HEK293 (cell line): Measurements from ENCODE around the gene ASCC1.

Experiments
- GLI2 ChIP-seq: fragments of 450-650 bp; formaldehyde crosslinking; IDR thresholded peaks from 2 replicates; pipeline ENCODE4; 2017; ENCODE audit warnings: missing biosample characterization, missing genetic modification characterization, low read depth, borderline replicate concordance
- GLIS1 ChIP-seq: fragments of 450-650 bp; formaldehyde crosslinking; IDR thresholded peaks from 2 replicates; pipeline ENCODE4 v1.5.1; 2016; ENCODE audit warnings: missing biosample characterization, missing genetic modification characterization
- KLF1 ChIP-seq: fragments of 450-650 bp; formaldehyde crosslinking; IDR thresholded peaks from 2 replicates; pipeline ENCODE4 v1.5.1; 2016; ENCODE audit warnings: missing biosample characterization, missing genetic modification characterization
- KLF9 ChIP-seq: fragments of 450-650 bp; formaldehyde crosslinking; IDR thresholded peaks from 2 replicates; pipeline ENCODE4 v1.5.1; 2016; ENCODE audit warnings: missing biosample characterization, missing genetic modification characterization, low read depth
- MYNN ChIP-seq: fragments of 450-650 bp; formaldehyde crosslinking; IDR thresholded peaks from 2 replicates; pipeline ENCODE4 v1.5.1; 2016; ENCODE audit warnings: missing biosample characterization, missing genetic modification characterization, borderline replicate concordance
- PRDM1 ChIP-seq: fragments of 450-650 bp; formaldehyde crosslinking; IDR thresholded peaks from 2 replicates; pipeline ENCODE4; 2016; ENCODE audit warnings: missing biosample characterization, missing genetic modification characterization
- REPIN1 ChIP-seq: fragments of 450-650 bp; formaldehyde crosslinking; IDR thresholded peaks from 2 replicates; pipeline ENCODE4 v1.5.1; 2017; ENCODE audit warnings: missing biosample characterization, missing genetic modification characterization, low read depth
- SP3 ChIP-seq: fragments of 450-650 bp; formaldehyde crosslinking; IDR thresholded peaks from 2 replicates; pipeline ENCODE4 v1.5.1; 2016; ENCODE audit warnings: missing biosample characterization, missing genetic modification characterization
- SP7 ChIP-seq: fragments of 450-650 bp; formaldehyde crosslinking; IDR thresholded peaks from 2 replicates; pipeline ENCODE4 v1.5.1; 2016; ENCODE audit warnings: missing biosample characterization, missing genetic modification characterization
- ZBTB21 ChIP-seq: fragments of 450-650 bp; formaldehyde crosslinking; IDR thresholded peaks from 2 replicates; pipeline ENCODE4 v1.5.1; 2017; ENCODE audit warnings: missing biosample characterization, missing genetic modification characterization
- ZFP37 ChIP-seq: fragments of 450-650 bp; formaldehyde crosslinking; IDR thresholded peaks from 2 replicates; pipeline ENCODE4 v1.5.1; 2016; ENCODE audit warnings: missing biosample characterization, missing genetic modification characterization
- ZFP69B ChIP-seq: fragments of 450-650 bp; formaldehyde crosslinking; IDR thresholded peaks from 2 replicates; pipeline ENCODE4 v1.5.1; 2016; ENCODE audit warnings: missing biosample characterization, missing genetic modification characterization
- ZNF114 ChIP-seq: fragments of 450-650 bp; formaldehyde crosslinking; IDR thresholded peaks from 2 replicates; pipeline ENCODE4 v1.5.0; 2017; ENCODE audit warnings: missing biosample characterization, missing genetic modification characterization
- ZNF155 ChIP-seq: fragments of 450-650 bp; formaldehyde crosslinking; IDR thresholded peaks from 2 replicates; pipeline ENCODE4 v1.5.1; 2016; ENCODE audit warnings: missing biosample characterization, missing genetic modification characterization
- ZNF354C ChIP-seq: fragments of 450-650 bp; formaldehyde crosslinking; IDR thresholded peaks from 2 replicates; pipeline ENCODE4 v1.5.1; 2016; ENCODE audit warnings: missing biosample characterization, missing genetic modification characterization, low read depth, borderline replicate concordance
- ZNF394 ChIP-seq: fragments of 450-650 bp; formaldehyde crosslinking; IDR thresholded peaks from 2 replicates; pipeline ENCODE4 v1.5.1; 2016; ENCODE audit warnings: missing biosample characterization, missing genetic modification characterization, mild to moderate bottlenecking, moderate library complexity, borderline replicate concordance
- ZNF416 ChIP-seq: fragments of 450-650 bp; formaldehyde crosslinking; IDR thresholded peaks from 2 replicates; pipeline ENCODE4 v1.5.1; 2016; ENCODE audit warnings: missing biosample characterization, missing genetic modification characterization
- ZNF529 ChIP-seq: fragments of 450-650 bp; formaldehyde crosslinking; IDR thresholded peaks from 2 replicates; pipeline ENCODE4 v1.5.1; 2017; ENCODE audit warnings: missing genetic modification characterization, missing biosample characterization; ENCODE audit not compliant: insufficient replicate concordance
- ZNF530 ChIP-seq: fragments of 450-650 bp; formaldehyde crosslinking; IDR thresholded peaks from 2 replicates; pipeline ENCODE4 v1.5.1; 2016; ENCODE audit warnings: low read depth, missing biosample characterization, missing genetic modification characterization
- ZNF560 ChIP-seq: fragments of 450-650 bp; formaldehyde crosslinking; IDR thresholded peaks from 2 replicates; pipeline ENCODE4 v1.5.1; 2017; ENCODE audit warnings: missing biosample characterization, missing genetic modification characterization, borderline replicate concordance
- ZNF585B ChIP-seq: fragments of 450-650 bp; formaldehyde crosslinking; IDR thresholded peaks from 2 replicates; pipeline ENCODE4 v1.5.1; 2016; ENCODE audit warnings: missing biosample characterization, missing genetic modification characterization
- ZNF621 ChIP-seq: fragments of 450-650 bp; formaldehyde crosslinking; IDR thresholded peaks from 2 replicates; pipeline ENCODE4 v1.5.1; 2017; ENCODE audit warnings: missing biosample characterization, missing genetic modification characterization
- ZNF654 ChIP-seq: fragments of 450-650 bp; formaldehyde crosslinking; IDR thresholded peaks from 2 replicates; pipeline ENCODE4 v1.5.1; 2016; ENCODE audit warnings: low read depth, missing biosample characterization, missing genetic modification characterization
- ZNF664 ChIP-seq: fragments of 450-650 bp; formaldehyde crosslinking; IDR thresholded peaks from 2 replicates; pipeline ENCODE4 v1.5.1; 2016; ENCODE audit warnings: missing biosample characterization, missing genetic modification characterization
- TF ChIP-seq, protein P1 (sequence below): fragments of 450-650 bp; formaldehyde crosslinking; IDR thresholded peaks from 2 replicates; pipeline ENCODE4 v1.5.1; 2016; ENCODE audit warnings: missing biosample characterization, missing genetic modification characterization
- TF ChIP-seq, protein P2 (sequence below): fragments of 450-650 bp; formaldehyde crosslinking; IDR thresholded peaks from 2 replicates; pipeline ENCODE4 v1.5.1; 2017; ENCODE audit warnings: missing biosample characterization, missing genetic modification characterization
- TF ChIP-seq, protein P3 (sequence below): fragments of 450-650 bp; formaldehyde crosslinking; IDR thresholded peaks from 2 replicates; pipeline ENCODE4 v1.5.1; 2016; ENCODE audit warnings: missing biosample characterization, missing genetic modification characterization
- TF ChIP-seq, protein P4 (sequence below): fragments of 450-650 bp; formaldehyde crosslinking; IDR thresholded peaks from 2 replicates; pipeline ENCODE4 v1.5.1; 2016; ENCODE audit warnings: missing biosample characterization, missing genetic modification characterization
- TF ChIP-seq, protein P5 (sequence below): fragments of 450-650 bp; formaldehyde crosslinking; IDR thresholded peaks from 2 replicates; pipeline ENCODE4 v1.5.1; 2016; ENCODE audit warnings: missing biosample characterization, missing genetic modification characterization

Gene ASCC1

DNA sequence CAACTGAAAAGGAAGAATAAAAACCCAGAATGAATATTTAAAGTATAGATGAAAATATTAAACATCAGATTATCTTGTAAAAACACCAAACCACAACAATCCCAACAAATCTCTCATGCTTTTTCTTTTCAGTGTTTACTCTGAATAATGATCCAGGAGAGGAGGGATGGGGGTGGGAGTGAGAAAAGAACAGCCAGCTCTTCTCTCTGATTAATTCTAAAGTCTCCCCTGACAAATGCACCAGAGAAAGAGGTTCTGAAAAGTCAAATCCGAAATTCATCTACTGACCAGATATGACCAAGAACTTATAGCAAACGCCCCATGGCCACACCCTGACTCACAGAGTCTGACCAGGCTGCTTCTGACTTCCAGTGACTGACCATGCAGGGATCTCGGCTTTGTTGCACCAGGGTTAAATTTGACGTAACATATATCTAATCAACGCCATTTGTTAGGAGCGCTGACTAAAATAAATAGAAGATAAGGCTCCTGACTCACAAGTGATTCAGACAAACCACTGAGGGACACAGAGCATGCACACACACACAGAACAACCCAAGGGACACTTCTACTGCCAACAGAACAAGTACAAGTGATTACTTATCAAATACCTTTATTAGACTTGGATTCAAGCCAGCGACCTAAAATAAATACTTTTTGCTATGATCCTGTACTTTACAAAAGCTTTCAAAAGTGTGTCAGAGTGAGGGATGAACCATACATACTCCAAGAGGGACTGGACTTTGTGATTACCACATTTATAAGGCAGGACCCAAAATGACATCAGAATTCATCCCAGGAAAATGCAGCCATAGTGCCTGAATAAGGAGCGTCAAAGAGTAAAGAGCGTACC lies 118.4 kb downstream of the ASCC1 start (continued):
- TF ChIP-seq ZFP69B (tag by site-specific recombination) (peak; percentile 66), GLIS1 (peak; percentile 42; the same call in 1 of the 2 replicates), ZNF530 (tag by site-specific recombination) (no peak), ZNF155 (no peak; the same call in 1 of the 2 replicates), SP7 (tag by site-specific recombination) (peak; percentile 87), ZNF416 (tag by site-specific recombination) (no peak), ZNF654 (tag by site-specific recombination) (no peak), MYNN (tag by site-specific recombination) (no peak), KLF1 (tag by site-specific recombination) (0 out of 2 replicates have a peak, but pooled peaks have one; percentile 31), ZBTB21 (peak; percentile 96), ZNF114 (tag by site-specific recombination) (no peak), PRDM1 (no peak), ZFP37 (no peak), ZNF664 (no peak), ZNF354C (tag by site-specific recombination) (no peak), ZNF529 (tag by site-specific recombination) (no peak), ZNF394 (tag by site-specific recombination) (peak; percentile 49; the same call in 1 of the 2 replicates), ZNF585B (tag by site-specific recombination) (no peak), GLI2 (tag by site-specific recombination) (peak; percentile 94), ZNF560 (tag by site-specific recombination) (no peak), SP3 (tag by site-specific recombination) (peak; percentile 50; the same call in 1 of the 2 replicates), ZNF621 (tag by site-specific recombination) (no peak), KLF9 (no peak), REPIN1 (tag by site-specific recombination) (no peak)
- TF ChIP-seq, protein P1, sequence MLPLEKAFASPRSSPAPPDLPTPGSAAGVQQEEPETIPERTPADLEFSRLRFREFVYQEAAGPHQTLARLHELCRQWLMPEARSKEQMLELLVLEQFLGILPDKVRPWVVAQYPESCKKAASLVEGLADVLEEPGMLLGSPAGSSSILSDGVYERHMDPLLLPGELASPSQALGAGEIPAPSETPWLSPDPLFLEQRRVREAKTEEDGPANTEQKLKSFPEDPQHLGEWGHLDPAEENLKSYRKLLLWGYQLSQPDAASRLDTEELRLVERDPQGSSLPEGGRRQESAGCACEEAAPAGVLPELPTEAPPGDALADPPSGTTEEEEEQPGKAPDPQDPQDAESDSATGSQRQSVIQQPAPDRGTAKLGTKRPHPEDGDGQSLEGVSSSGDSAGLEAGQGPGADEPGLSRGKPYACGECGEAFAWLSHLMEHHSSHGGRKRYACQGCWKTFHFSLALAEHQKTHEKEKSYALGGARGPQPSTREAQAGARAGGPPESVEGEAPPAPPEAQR, result no peak
- TF ChIP-seq, protein P2, sequence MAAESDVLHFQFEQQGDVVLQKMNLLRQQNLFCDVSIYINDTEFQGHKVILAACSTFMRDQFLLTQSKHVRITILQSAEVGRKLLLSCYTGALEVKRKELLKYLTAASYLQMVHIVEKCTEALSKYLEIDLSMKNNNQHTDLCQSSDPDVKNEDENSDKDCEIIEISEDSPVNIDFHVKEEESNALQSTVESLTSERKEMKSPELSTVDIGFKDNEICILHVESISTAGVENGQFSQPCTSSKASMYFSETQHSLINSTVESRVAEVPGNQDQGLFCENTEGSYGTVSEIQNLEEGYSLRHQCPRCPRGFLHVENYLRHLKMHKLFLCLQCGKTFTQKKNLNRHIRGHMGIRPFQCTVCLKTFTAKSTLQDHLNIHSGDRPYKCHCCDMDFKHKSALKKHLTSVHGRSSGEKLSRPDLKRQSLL (tag by site-specific recombination), result 0 out of 2 replicates have a peak, but pooled peaks have one; percentile 14
- TF ChIP-seq, protein P3, sequence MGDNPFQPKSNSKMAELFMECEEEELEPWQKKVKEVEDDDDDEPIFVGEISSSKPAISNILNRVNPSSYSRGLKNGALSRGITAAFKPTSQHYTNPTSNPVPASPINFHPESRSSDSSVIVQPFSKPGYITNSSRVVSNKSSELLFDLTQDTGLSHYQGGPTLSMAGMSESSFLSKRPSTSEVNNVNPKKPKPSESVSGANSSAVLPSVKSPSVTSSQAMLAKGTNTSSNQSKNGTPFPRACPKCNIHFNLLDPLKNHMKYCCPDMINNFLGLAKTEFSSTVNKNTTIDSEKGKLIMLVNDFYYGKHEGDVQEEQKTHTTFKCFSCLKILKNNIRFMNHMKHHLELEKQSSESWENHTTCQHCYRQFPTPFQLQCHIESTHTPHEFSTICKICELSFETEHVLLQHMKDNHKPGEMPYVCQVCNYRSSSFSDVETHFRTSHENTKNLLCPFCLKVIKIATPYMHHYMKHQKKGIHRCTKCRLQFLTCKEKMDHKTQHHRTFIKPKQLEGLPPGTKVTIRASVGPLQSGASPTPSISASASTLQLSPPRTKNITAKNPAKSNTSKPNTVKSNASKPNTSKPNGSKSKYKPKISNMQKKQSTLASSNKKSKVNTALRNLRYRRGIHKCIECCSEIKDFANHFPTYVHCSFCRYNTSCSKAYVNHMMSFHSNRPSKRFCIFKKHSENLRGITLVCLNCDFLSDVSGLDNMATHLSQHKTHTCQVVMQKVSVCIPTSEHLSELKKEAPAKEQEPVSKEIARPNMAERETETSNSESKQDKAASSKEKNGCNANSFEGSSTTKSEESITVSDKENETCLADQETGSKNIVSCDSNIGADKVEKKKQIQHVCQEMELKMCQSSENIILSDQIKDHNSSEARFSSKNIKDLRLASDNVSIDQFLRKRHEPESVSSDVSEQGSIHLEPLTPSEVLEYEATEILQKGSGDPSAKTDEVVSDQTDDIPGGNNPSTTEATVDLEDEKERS (tag by site-specific recombination), result no peak
- TF ChIP-seq, protein P4, sequence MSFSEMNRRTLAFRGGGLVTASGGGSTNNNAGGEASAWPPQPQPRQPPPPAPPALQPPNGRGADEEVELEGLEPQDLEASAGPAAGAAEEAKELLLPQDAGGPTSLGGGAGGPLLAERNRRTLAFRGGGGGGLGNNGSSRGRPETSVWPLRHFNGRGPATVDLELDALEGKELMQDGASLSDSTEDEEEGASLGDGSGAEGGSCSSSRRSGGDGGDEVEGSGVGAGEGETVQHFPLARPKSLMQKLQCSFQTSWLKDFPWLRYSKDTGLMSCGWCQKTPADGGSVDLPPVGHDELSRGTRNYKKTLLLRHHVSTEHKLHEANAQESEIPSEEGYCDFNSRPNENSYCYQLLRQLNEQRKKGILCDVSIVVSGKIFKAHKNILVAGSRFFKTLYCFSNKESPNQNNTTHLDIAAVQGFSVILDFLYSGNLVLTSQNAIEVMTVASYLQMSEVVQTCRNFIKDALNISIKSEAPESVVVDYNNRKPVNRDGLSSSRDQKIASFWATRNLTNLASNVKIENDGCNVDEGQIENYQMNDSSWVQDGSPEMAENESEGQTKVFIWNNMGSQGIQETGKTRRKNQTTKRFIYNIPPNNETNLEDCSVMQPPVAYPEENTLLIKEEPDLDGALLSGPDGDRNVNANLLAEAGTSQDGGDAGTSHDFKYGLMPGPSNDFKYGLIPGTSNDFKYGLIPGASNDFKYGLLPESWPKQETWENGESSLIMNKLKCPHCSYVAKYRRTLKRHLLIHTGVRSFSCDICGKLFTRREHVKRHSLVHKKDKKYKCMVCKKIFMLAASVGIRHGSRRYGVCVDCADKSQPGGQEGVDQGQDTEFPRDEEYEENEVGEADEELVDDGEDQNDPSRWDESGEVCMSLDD (tag by site-specific recombination), result no peak
- TF ChIP-seq, protein P5, sequence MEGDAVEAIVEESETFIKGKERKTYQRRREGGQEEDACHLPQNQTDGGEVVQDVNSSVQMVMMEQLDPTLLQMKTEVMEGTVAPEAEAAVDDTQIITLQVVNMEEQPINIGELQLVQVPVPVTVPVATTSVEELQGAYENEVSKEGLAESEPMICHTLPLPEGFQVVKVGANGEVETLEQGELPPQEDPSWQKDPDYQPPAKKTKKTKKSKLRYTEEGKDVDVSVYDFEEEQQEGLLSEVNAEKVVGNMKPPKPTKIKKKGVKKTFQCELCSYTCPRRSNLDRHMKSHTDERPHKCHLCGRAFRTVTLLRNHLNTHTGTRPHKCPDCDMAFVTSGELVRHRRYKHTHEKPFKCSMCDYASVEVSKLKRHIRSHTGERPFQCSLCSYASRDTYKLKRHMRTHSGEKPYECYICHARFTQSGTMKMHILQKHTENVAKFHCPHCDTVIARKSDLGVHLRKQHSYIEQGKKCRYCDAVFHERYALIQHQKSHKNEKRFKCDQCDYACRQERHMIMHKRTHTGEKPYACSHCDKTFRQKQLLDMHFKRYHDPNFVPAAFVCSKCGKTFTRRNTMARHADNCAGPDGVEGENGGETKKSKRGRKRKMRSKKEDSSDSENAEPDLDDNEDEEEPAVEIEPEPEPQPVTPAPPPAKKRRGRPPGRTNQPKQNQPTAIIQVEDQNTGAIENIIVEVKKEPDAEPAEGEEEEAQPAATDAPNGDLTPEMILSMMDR (tag by site-specific recombination), result no peak
